Neural crest cell (in vitro differentiated cells): ENCODE measurements around the gene SYT3. TPM values are rescaled to one million over a fixed set of nuclear protein-coding genes. Genes with fewer than 3 reads are reported as not detected.
"Not testable (repeated sequence)": the region's sequence is repeated elsewhere in the genome, so short reads cannot be mapped to it uniquely, and the experiment has no call there.

ENCODE experiments used
- DNase-seq: peaks from one replicate; pipeline ENCODE4 v3.0.0; 2021; ENCODE audit warnings: low read depth, mixed read lengths, low spot score
- H3K27ac Mint-ChIP-seq: one replicate; pipeline ENCODE4 v1.8.0; 2021; ENCODE audit warnings: mild to moderate bottlenecking, mixed read lengths; ENCODE audit not compliant: unreplicated experiment
- H3K27me3 Mint-ChIP-seq: 2 replicates; pipeline ENCODE4 v1.8.0; 2021; ENCODE audit warnings: low read depth, mild to moderate bottlenecking, mixed read lengths
- H3K36me3 Mint-ChIP-seq: 2 replicates; pipeline ENCODE4 v1.8.0; 2021; ENCODE audit warnings: low read depth, mild to moderate bottlenecking, mixed read lengths
- H3K4me1 Mint-ChIP-seq: 2 replicates; pipeline ENCODE4 v1.8.0; 2021; ENCODE audit warnings: mixed read lengths
- H3K4me3 Mint-ChIP-seq: one replicate; pipeline ENCODE4 v1.8.0; 2021; ENCODE audit warnings: mild to moderate bottlenecking, mixed read lengths
- H3K9me3 Mint-ChIP-seq: 2 replicates; pipeline ENCODE4 v1.8.0; 2021; ENCODE audit warnings: mixed read lengths
- total RNA-seq: library from RNA; stranded (reverse); gene quantifications from 2 replicates; pipeline ENCODE4 v1.2.1, GENCODE V29; 2021
- TF ChIP-seq, protein P1 (sequence below): fragments of 200-600 bp; sonication (generic); conservative IDR thresholded peaks from 2 replicates; pipeline ENCODE4 v1.5.0; 2021; ENCODE audit warnings: antibody characterized with exemption, mild to moderate bottlenecking

Gene SYT3
- total RNA-seq, 1 donor from 2014 or later: 2.0 TPM

DNA sequence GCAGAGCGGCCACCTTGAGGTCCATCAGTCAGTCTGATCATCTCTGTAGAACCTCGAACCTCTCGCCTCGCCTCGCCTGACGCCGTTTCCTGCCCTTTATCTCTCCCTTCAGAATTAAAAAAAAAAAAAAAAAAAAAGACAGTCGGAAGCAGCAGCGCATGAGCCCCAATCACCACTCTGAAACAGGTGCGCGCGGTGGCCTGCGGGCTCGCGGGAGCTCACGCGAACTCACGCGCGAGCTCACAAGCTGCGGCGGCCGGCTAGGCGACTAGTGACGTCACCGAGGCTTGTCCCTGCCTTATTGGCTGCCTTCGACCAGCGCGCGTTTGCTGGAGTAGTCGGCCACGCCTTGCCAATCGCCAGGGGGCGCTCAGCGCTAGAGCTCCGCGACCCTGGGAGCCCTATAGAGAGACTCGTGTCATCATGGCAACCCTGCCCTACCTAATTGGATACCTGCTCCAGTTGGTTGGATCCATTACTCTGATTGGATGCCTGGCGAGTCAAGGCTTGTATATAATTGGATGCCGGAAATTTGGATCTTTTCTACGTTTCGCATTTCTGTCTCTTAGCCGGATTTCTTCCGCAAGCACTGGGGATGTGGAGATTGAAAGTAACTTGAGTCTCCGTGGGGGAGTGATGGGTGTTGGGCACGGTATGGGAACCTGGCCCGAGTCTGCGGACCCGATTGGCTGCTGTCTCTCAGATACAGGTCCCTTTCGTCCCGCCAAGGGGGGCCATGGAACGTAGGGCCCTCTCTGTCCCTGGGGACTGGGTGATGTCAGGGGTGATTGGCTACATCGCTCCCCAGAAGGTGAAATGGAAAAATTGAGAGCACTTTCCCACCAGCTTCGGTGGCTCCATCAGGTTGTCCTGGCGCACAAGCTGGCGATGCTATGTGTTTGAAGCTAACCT, 31.6 kb downstream of the SYT3 start:
- peak overlapping the region; percentile 54 for H3K4me3 Mint-ChIP-seq

DNA sequence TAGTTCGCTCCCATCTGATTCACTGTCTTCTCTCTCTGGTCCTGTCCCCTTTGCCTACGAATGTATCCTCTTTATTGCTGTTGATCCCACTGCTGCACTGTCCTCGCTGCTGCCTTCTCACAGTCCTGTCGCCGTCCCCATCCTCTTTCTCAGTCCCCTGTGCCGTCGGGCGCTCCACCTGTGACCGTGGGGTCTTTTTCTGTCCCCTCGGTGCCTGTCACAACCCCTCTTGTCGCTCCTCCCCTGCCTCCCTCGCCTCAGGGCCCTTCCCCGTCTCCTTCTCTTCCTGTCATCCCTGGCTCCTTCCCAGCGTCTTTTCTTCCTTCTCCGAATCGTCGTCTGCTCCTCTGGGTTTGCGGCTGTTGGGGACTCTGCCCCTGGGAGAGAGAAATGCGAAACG, 32.3 kb downstream of the SYT3 start:
- Mint-ChIP-seq H3K36me3 (no peaks in the 10 kb centered on the region), H3K27ac (no peak overlapping the region), H3K4me1 (peaks cover 13% of the 10 kb centered on the region), H3K27me3 (peaks cover 54% of the 10 kb centered on the region), H3K9me3 (peaks cover 5% of the 10 kb centered on the region), H3K4me3 (no peak overlapping the region)
- DNase-seq: no peak
- TF ChIP-seq, protein P1, sequence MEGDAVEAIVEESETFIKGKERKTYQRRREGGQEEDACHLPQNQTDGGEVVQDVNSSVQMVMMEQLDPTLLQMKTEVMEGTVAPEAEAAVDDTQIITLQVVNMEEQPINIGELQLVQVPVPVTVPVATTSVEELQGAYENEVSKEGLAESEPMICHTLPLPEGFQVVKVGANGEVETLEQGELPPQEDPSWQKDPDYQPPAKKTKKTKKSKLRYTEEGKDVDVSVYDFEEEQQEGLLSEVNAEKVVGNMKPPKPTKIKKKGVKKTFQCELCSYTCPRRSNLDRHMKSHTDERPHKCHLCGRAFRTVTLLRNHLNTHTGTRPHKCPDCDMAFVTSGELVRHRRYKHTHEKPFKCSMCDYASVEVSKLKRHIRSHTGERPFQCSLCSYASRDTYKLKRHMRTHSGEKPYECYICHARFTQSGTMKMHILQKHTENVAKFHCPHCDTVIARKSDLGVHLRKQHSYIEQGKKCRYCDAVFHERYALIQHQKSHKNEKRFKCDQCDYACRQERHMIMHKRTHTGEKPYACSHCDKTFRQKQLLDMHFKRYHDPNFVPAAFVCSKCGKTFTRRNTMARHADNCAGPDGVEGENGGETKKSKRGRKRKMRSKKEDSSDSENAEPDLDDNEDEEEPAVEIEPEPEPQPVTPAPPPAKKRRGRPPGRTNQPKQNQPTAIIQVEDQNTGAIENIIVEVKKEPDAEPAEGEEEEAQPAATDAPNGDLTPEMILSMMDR: no peak

More for the DNA sequence above, 31.6 kb downstream of the SYT3 start:
- Mint-ChIP-seq H3K9me3 (peaks cover 5% of the 10 kb centered on the region), H3K27me3 (peaks cover 49% of the 10 kb centered on the region), H3K4me1 (peaks cover 13% of the 10 kb centered on the region), H3K27ac (no peak overlapping the region), H3K36me3 (no peaks in the 10 kb centered on the region)
- TF ChIP-seq, protein P1: peak; percentile 80
- DNase-seq: peak; percentile 97

DNA sequence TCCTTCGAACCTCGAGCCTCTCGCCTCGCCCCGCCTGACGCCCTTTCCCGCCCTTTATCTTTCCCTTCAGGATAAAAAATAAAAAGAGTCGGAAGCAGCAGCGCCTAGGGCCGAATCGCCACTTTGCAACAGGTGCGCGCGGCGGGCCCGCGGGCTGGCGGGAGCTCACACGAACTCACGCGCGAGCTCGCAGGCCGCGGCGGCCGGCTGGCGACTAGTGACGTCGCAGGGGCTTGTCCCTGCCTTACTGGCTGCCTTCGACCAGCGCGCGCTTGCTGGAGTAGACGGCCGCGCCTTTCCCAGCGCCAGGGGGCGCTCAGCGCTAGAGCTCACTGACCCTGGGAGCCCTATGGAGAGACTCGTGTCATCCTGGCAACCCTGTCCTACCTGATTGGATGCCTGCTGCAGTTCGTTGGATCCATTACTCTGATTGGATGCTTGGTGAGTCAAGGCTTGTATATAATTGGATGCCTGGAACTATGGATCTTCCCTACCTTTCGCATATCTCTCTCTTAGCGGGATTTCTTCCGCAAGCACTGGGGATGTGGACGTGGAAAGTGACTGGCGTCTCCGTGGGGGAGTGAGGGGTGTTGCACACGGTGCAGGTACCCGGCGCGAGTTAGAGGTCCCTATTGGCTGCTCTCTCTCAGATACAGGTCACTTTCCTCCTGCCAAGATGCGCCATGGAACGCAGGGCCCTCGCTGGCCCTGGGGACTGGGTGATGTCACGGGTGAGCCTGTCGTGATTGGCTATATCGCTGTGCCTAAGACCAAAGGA, 33.4 kb downstream of the SYT3 start:
- not testable (repeated sequence) for H3K36me3 Mint-ChIP-seq, H3K9me3 Mint-ChIP-seq, DNase-seq, H3K27ac Mint-ChIP-seq
- TF ChIP-seq, protein P1: peak; percentile 40
- H3K4me1 Mint-ChIP-seq: peaks cover 17% of the 10 kb centered on the region
- H3K27me3 Mint-ChIP-seq: peaks cover 63% of the 10 kb centered on the region
- H3K4me3 Mint-ChIP-seq: peak overlapping the region; percentile 22

DNA sequence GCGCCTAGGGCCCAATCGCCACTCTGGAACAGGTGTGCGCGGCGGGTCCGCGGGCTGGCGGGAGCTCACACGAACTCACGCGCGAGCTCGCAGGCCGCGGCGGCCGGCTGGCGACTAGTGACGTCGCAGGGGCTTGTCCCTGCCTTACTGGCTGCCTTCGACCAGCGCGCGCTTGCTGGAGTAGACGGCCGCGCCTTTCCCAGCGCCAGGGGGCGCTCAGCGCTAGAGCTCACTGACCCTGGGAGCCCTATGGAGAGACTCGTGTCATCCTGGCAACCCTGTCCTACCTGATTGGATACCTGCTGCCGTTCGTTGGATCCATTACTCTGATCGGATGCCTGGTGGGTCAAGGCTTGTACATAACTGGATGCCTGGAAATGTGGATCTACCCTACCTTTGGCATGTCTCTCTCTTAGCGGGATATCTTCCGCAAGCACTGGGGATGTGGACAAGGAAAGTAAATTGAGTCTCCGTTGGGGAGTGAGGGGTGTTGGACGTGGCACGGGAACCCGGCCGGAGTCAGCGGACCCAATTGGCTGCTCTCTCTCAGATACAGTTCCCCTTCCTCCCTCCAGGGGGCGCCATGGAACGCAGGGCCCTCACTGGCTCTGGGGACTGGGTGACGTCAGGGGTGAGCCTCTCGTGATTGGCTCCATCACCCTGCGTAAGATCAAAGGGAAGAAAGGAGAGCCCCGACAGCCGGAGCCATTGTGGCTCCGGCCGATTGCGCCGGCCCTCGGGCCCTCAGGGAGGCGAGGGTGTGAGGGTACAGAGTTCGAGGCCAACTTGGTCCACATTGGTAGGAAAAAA, 35.2 kb downstream of the SYT3 start:
- not testable (repeated sequence) for H3K9me3 Mint-ChIP-seq, H3K27ac Mint-ChIP-seq, H3K4me3 Mint-ChIP-seq, H3K36me3 Mint-ChIP-seq, DNase-seq
- peaks cover 71% of the 10 kb centered on the region for H3K27me3 Mint-ChIP-seq
- peaks cover 17% of the 10 kb centered on the region for H3K4me1 Mint-ChIP-seq

DNA sequence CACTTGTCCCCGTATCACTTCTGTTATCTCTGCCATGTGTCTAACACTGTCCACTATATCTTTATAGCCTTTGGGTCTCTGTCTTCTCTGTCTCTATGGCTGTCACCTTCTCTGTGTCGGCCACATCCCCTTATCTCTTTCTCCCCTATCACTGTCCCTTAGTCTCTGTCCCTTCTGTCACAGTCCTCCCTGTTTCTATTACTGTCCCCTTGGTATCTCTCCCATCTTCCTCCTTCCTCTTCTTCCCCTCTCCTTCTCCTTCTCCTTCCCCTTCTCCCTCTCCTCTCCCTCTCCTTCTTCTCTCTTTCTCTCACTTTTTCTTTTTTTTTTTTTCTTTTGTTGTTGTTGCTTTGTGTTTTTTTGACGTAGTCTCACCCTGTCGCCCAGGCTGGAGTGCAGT, 36.7 kb downstream of the SYT3 start:
- Mint-ChIP-seq H3K4me1 (peaks cover 13% of the 10 kb centered on the region), H3K4me3 (no peak overlapping the region), H3K36me3 (no peaks in the 10 kb centered on the region), H3K9me3 (peaks cover 3% of the 10 kb centered on the region), H3K27me3 (peaks cover 65% of the 10 kb centered on the region), H3K27ac (no peak overlapping the region)
- TF ChIP-seq, protein P1: no peak
- no peak for DNase-seq
